GM21717 (cell line): ENCODE measurements around the gene RABAC1.
A peak's percentile ranks its signal among the peaks of the same experiment; 100 is the strongest.
"Not testable (repeated sequence)": the region's sequence is repeated elsewhere in the genome, so short reads cannot be mapped to it uniquely, and the experiment has no call there.

Experiments used
- ATAC-seq: cut with Tn5 transposase; IDR thresholded peaks from one replicate; pipeline ENCODE4 v1.9.1; 2021; ENCODE audit warnings: mild to moderate bottlenecking, moderate library complexity; ENCODE audit not compliant: unreplicated experiment

The RABAC1 gene

DNA sequence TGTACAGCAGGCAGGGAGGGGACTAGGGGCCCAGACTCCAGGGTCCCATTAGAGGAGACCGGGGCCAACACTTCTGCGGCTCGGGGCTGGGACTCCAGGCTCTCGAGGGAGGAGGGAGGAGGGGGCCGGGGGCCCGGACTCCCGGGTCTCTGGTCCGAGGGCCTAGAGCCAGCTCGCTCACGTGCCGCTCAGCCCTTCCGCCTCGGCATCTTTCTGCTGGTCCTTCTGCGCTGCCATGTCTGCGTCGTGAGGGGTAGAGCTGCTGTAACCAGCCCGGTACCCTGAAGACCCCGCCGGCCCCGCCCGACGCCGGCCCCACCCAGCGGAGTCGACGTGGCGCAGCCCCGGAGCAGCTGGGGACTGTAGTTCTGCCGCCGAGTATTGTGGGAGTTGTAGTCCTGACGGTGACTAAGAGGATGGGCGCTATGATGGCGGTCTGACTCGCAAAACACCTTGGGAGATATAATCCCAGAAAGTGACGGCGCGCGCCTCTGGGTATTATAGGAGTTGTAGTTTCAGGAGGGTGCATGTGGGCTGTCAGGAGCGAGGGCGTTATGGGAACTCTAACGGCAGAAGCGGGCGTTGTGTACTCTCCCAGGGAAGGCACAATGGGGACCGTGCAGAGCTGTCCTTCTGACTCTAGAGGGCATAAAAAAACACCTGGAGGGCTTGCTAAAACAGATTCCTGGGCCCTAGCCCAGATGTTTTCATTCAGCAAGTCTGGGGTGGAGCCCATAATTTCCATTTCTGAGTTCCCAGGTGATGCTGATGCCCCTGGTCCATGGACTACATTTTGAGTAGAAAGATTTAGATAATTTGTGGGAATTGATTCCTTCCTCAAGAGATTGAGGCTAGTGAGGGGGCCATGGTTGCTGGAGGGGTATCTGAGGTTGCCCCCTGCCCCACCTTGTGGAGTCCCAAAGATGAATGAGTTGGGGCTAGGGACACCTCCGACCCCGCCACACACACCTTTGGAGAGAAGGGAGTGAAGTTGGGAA, at the start of gene RABAC1:
Gene RABAC1, minus strand, starts transcription at position 266 of the 998 bp plus-strand sequence. Its CDS starts 29 bp downstream, at position 237.
- peak; percentile 81 for ATAC-seq

- ATAC-seq: no peak
Measured at GRCh38 chr19:42006569-42006968, 47.4 kb upstream of the RABAC1 start.

- ATAC-seq: no peak
Measured at GRCh38 chr19:42005504-42005903, 46.4 kb upstream of the RABAC1 start.

DNA sequence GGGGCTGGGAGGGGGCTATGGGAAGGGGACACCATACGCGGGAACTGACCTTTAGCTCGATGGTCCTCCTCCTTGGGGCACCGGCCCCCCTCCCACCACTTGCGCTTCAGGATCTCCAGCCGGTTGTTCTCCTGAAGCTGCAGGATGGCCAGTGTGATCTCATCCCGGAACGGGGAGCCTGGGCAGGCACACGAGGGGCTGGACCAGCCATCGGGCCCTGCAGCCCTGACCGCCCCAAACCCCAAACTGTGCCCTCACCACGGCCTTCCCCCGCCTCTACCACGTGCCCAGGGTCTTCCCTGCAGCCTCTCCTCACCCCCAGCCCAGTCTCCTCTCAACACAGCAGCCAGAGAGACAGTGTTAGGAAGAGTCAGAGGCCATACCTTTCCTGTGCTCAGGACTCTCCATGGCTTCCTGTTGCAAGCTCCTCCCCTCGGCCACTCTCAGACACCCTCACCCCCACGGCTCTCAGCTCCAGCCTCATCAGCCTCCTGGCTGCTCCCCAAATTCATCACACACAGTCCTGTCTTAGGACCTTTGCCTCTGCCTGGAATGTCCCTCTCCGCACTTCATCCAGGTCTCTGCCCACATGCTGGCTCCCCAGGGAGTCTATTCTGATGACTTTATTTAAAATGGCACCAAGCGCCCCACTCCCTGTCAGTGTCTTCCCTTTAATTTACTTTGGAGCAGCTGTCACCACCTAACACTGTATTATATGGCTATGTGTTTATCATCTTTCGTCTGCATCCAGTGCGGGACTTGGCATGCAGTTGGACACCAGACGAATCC, 44.6 kb upstream of the RABAC1 start:
- ATAC-seq: no peak

GRCh38 chr19:41999878-42000208, 40.7 kb upstream of the RABAC1 start:
- ATAC-seq: no peak

DNA sequence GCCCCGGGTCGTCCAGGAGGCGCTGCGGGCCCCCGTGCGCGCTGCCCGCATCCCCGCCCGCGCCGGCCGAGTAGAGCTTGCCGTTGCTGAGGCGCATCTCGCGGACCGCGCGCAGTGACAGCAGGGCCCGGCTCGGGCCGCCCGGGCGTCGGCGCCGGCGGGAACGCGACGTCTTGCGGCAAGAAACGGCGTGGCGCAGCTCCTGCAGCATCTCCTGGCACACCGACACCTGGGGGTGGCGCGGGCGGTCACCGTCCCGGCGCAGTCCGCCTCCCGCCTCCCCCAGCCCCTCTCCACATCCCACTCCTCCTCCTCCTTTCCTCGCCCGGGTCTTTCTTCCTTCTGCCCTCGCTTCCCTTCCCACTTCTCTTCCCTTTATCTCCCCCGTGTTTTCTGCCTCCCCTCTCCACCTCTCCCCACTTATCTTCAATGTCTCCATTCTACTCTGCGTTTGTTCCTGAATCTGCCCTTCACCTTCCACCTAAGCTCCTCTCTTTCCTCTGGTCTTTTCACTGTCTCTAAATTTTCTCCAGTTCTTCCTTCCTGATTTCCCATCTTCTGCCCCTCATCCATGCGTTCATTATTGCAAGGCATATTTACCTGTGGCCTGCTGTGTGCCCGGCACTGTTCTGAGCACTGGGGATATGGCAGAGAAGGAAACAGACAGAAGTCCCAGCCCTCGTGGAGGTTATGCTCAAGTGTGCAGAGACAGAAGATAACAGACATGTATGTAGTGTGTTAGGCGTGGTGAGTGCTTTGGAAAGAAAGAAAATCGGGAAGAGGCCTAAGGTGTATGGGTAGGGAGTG, 40.2 kb upstream of the RABAC1 start:
- no peak for ATAC-seq

- no peak for ATAC-seq
Measured at GRCh38 chr19:41998246-41999020, 39.3 kb upstream of the RABAC1 start.

- ATAC-seq: no peak
Measured at GRCh38 chr19:41997851-41998229, 38.7 kb upstream of the RABAC1 start.

GRCh38 chr19:41997121-41997850, 38.2 kb upstream of the RABAC1 start:
- no peak for ATAC-seq

DNA sequence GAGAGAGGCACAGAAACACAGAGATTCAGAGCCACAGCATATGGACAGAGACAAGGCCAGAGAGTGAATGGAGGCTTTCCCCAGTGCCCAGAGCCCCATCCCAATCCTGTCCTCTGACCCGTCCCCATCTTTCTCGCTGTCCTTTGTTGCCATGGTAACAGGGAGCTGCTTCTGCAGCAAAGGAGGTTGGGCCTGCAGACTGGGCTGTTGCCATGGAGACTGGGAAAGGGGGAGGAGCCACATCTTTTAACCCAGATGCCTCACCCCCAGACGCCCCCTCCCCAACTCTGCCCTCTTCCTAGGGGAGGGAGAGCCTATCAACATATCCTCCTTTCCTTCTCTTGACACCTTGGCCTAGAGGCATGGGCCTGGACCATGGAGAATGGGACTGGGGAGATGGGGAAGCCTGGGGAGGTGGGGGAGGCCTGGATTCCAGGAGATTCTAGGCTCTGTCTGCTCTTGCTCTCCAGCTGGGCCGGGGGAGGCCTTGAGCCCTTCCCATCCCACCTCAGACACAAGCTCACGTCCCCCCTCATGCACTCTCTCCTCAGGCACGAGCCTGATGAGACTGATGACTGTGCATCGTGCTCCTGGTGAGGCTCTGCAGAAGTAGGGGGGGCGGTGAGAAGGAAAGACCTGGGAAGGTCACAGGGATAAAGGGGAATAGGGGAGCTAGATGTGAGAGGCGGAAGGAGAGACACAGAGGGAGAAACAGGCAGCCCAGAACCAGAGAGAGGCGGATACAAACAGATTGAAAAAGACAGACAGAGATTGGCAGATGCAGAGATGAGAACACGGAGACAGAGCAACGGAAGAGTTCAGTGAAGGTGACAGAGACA, 37.1 kb upstream of the RABAC1 start:
- no peak for ATAC-seq

DNA sequence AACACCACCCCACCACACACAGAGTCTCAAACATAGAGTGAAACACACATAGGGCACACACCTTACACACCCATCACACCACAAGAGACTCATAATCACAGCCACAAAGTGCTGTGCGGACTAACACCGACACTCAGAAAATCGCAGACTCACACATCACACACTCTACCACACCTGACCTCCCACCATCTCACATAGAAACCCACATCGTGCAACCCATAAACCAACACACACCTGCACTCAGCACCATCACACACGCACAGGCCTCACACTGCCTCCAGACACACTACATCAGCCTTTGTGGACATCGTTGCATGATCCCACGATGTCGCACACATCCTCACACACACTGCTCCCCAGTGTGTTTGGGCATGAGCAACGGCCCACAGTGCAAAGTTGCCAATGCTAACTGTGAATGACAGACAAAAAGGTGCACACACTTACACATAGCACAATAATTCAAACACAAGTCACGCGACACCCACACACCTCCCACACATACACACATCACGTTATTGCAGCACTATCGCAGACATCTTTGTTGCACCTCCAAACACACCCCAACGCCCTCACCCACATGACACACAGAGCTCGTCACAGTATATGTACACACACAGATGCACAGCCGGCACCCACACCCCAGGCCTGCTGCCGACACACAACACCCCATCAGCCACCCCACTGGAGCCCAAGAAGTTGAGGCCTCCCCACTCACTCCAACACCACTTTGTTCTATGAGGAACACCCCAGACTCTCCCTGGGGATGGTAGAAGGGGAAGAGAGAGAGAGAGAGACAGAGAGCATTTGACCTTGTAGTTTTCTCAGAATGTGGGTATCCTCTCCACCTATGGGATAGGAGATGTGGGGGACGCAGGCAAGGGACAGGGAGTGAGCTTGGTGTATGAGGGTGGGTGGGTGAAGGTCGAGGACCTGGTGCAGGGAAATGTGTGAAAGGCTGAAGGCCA, 36.2 kb upstream of the RABAC1 start:
- no peak for ATAC-seq

DNA sequence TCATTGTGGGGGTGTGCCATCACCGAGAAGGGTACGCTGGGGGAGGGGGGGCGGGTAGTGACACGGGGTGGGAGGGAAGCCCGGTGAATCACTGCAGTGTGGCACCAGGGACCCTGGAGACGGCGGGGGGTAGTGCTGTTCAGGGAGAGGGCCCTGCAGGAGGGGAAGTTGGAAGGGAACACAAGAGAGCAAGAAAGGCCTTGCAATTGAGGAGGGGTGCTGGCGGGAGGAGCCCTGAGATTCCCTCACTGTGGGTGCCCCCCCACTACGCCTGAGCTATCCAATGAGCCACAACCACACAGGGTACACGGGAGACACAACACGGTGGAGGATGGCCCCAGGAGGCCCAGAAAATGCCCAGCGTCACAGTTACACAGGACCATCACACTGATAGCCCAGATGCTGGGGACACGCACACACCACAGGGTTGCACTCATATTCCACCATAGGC, 35.4 kb upstream of the RABAC1 start:
- ATAC-seq: no peak

- no peak for ATAC-seq
Measured at GRCh38 chr19:41993612-41994483, 34.7 kb upstream of the RABAC1 start, which contains the start of gene ATP1A3. Gene ATP1A3, minus strand, starts transcription at chr19:41994230. Its CDS starts 154 bp downstream, at chr19:41994076.

DNA sequence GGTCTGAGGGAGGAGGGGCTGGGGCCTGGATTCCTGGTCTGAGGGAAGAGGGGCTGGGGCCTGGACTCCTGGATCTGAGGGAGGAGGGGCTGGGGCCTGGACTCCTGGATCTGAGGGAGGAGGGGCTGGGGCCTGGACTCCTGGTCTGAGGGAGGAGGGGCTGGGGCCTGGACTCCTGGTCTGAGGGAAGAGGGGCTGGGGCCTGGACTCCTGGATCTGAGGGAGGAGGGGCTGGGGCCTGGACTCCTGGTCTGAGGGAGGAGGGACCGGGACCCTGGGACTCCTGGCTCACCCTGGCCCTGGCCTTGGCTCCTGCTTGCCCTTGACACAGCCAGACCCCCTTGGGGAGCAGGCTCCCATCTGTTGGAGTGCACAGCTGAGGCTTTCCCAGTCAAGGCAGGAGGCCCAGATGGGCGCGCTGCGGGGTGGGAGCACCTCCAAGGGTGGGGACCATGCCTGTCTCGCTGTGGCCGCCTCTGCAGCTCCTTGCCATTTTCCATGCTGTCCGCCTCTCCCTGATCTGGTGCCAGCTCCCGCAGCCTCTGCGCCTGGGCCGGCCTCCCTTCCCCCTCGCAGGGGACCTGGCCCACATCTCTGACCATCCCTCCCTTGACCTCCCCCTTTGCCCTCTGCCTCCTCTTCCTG, 32.9 kb upstream of the RABAC1 start:
- ATAC-seq: not testable (repeated sequence)

- ATAC-seq: no peak
Measured at GRCh38 chr19:41991025-41991424, 31.9 kb upstream of the RABAC1 start.

GRCh38 chr19:41990615-41991014, 31.5 kb upstream of the RABAC1 start:
- no peak for ATAC-seq
